HG03095 (cell line): ENCODE data around the gene PIM3.

Source experiments
- ATAC-seq: cut with Tn5 transposase; IDR thresholded peaks from one replicate; pipeline ENCODE4 v1.9.1; 2021; ENCODE audit warnings: moderate library complexity; ENCODE audit not compliant: unreplicated experiment

The PIM3 gene

GRCh38 chr22:49954991-49955580 is 5.5 kb upstream of the PIM3 start:
- ATAC-seq, result no peak

GRCh38 chr22:49955581-49956417 is 4.8 kb upstream of the PIM3 start:
- no peak for ATAC-seq

GRCh38 chr22:49956418-49956770 is 4.2 kb upstream of the PIM3 start:
- ATAC-seq, result no peak

GRCh38 chr22:49956914-49957825 is 3.4 kb upstream of the PIM3 start:
- ATAC-seq, result no peak

GRCh38 chr22:49957826-49958365 is 2.7 kb upstream of the PIM3 start:
- no peak for ATAC-seq

GRCh38 chr22:49958366-49958921 is 2.1 kb upstream of the PIM3 start:
- ATAC-seq, result no peak

GRCh38 chr22:49958931-49959781 is 1.4 kb upstream of the PIM3 start:
- no peak for ATAC-seq

- ATAC-seq, result peak; percentile 5
These were observed 802 bp upstream of the PIM3 start for GRCh38 chr22:49959782-49960158.

GRCh38 chr22:49961005-49961600 is 531 bp downstream of the PIM3 start:
- no peak for ATAC-seq

GRCh38 chr22:49961601-49962011 is 1.0 kb downstream of the PIM3 start:
- ATAC-seq, result no peak

GRCh38 chr22:49962012-49962750 is 1.6 kb downstream of the PIM3 start:
- no peak for ATAC-seq

GRCh38 chr22:49962751-49963646 is 2.4 kb downstream of the PIM3 start:
- no peak for ATAC-seq

- no peak for ATAC-seq
These were observed 3.1 kb downstream of the PIM3 start for GRCh38 chr22:49963647-49964026.

- ATAC-seq, result no peak
These were observed 3.8 kb downstream of the PIM3 start for GRCh38 chr22:49964136-49965090.

- no peak for ATAC-seq
These were observed 4.8 kb downstream of the PIM3 start for GRCh38 chr22:49965091-49966040.
